Transverse colon (tissue), 4 donors: ENCODE measurements around the gene LPO.

ENCODE experiments used
- POLR2AphosphoS5 ChIP-seq, 3 donors: sonication (generic); formaldehyde crosslinking; IDR thresholded peaks; one replicate each; pipeline ENCODE4 v1.6.1; 2016; ENCODE audit warnings: antibody characterized with exemption in 3 of 3
- TF ChIP-seq, protein P1 (sequence below), 5 experiments: fragments of 200-600 bp in 3 of 5; fragments of 450-650 bp in 2 of 5; sonication (generic) in 3 of 5; IDR thresholded peaks; 1 replicate in 2 of 5; 2 replicates in 3 of 5; pipeline ENCODE4 v1.5.1; 2016 to 2017; ENCODE audit warnings: antibody characterized with exemption in 5 of 5, inconsistent platforms in 3 of 5, mild to moderate bottlenecking in 2 of 5, moderate library complexity in 1 of 5

DNA sequence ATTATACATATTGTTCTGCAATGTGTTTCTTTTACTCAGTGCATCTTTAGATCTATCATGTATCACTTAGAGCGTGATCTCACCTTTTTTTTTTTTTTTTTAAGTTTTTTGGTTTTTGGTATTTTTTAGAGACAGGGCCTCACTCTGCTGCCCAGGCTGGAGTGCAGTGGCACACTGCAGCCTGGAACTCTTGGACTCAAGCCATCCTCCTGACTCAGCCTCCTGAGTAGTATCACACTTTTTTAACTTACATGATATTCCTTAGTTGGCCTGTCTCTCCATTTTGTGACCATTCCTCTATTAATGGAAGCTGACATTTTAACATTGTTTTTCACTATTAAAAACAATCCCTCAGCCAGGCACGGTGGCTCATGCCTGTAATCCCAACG lies 47.0 kb downstream of the LPO start:
- TF ChIP-seq, protein P1, sequence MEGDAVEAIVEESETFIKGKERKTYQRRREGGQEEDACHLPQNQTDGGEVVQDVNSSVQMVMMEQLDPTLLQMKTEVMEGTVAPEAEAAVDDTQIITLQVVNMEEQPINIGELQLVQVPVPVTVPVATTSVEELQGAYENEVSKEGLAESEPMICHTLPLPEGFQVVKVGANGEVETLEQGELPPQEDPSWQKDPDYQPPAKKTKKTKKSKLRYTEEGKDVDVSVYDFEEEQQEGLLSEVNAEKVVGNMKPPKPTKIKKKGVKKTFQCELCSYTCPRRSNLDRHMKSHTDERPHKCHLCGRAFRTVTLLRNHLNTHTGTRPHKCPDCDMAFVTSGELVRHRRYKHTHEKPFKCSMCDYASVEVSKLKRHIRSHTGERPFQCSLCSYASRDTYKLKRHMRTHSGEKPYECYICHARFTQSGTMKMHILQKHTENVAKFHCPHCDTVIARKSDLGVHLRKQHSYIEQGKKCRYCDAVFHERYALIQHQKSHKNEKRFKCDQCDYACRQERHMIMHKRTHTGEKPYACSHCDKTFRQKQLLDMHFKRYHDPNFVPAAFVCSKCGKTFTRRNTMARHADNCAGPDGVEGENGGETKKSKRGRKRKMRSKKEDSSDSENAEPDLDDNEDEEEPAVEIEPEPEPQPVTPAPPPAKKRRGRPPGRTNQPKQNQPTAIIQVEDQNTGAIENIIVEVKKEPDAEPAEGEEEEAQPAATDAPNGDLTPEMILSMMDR (IDR thresholded peaks at IDR 0.05): no peak
- TF ChIP-seq POLR2AphosphoS5 (IDR thresholded peaks at IDR 0.05): no peak
